SH-SY5Y (cell line): ENCODE data around the gene CENPB.

Source experiments
- GATA2 ChIP-seq: IDR thresholded peaks from 2 replicates; pipeline ENCODE4 v1.6.1; 2011; ENCODE audit warnings: mild to moderate bottlenecking, low read depth, low read length
- GATA3 ChIP-seq: IDR thresholded peaks from 2 replicates; pipeline ENCODE4 v1.6.1; 2011; ENCODE audit warnings: low read depth, mild to moderate bottlenecking, low read length, moderate library complexity

Gene CENPB

GRCh38 chr20:3767427-3768341, 18.9 kb downstream of the CENPB start, which contains the start of gene ADISSP:
ADISSP (minus strand) TSS chr20:3767753; CDS start chr20:3760100, 7,653 bp downstream.
- no peak for TF ChIP-seq GATA2
- TF ChIP-seq GATA3 = no peak

- TF ChIP-seq GATA2 (no peak), GATA3 (no peak)
Measured at GRCh38 chr20:3767110-3767426, 19.5 kb downstream of the CENPB start.

GRCh38 chr20:3766422-3767109, 20.0 kb downstream of the CENPB start:
- TF ChIP-seq GATA3 = no peak
- no peak for TF ChIP-seq GATA2

GRCh38 chr20:3765171-3765882, 21.2 kb downstream of the CENPB start:
- TF ChIP-seq GATA2 = no peak
- no peak for TF ChIP-seq GATA3

GRCh38 chr20:3764659-3765058, 21.9 kb downstream of the CENPB start:
- no peak for TF ChIP-seq GATA2
- TF ChIP-seq GATA3 = no peak

GRCh38 chr20:3763671-3764601, 22.6 kb downstream of the CENPB start:
- no peak for TF ChIP-seq GATA3
- TF ChIP-seq GATA2 = no peak

- TF ChIP-seq GATA2 (no peak), GATA3 (no peak)
Measured at GRCh38 chr20:3760655-3761348, 25.7 kb downstream of the CENPB start.

GRCh38 chr20:3759884-3760283, 26.7 kb downstream of the CENPB start:
- no peak for TF ChIP-seq GATA3
- TF ChIP-seq GATA2 = no peak

GRCh38 chr20:3759316-3759823, 27.2 kb downstream of the CENPB start:
- TF ChIP-seq GATA3 = no peak
- TF ChIP-seq GATA2 = no peak

GRCh38 chr20:3758566-3758965, 28.0 kb downstream of the CENPB start:
- TF ChIP-seq GATA2 (no peak), GATA3 (no peak)

- no peak for TF ChIP-seq GATA2
Measured at GRCh38 chr20:3757268-3757667, 29.3 kb downstream of the CENPB start.

GRCh38 chr20:3755814-3756480, 30.6 kb downstream of the CENPB start:
- no peak for TF ChIP-seq GATA3
- no peak for TF ChIP-seq GATA2
